Stomach (tissue), 9 donors: Measurements from ENCODE around the gene SMIM38. TPM values are rescaled to one million over a fixed set of nuclear protein-coding genes. Genes with fewer than 3 reads are reported as not detected.

Experiments
- DNase-seq, 2 donors: peaks; one replicate each; pipeline versions ENCODE4 v3.0.0 to v3.0.0-alpha.2; 2013 to 2019
- H3K27ac ChIP-seq, 5 donors: fragments of 200-600 bp in 4 of 5; sonication (generic) in 4 of 5; one replicate each; pipeline ENCODE4 v1.5.1; 2013 to 2019; ENCODE audit warnings: mild to moderate bottlenecking in 1 of 5, moderate library complexity in 1 of 5
- H3K27me3 ChIP-seq, 3 donors: fragments of 200-600 bp; sonication (generic); one replicate each; pipeline ENCODE4 v1.5.1; 2017 to 2019; ENCODE audit warnings: mixed run types in 1 of 3
- H3K36me3 ChIP-seq, 4 donors: fragments of 200-600 bp; sonication (generic); 1 replicate in 3 of 4; 2 replicates in 1 of 4; pipeline ENCODE4 v1.5.1; 2016 to 2019
- H3K4me1 ChIP-seq, 4 donors: fragments of 200-600 bp; sonication (generic); one replicate each; pipeline ENCODE4 v1.5.1; 2016 to 2019
- H3K4me3 ChIP-seq, 4 donors: fragments of 200-600 bp; sonication (generic) in 3 of 4; one replicate each; pipeline ENCODE4 v1.5.1; 2016 to 2019; ENCODE audit warnings: mild to moderate bottlenecking in 1 of 4
- H3K9me3 ChIP-seq, 4 donors: fragments of 200-600 bp; sonication (generic); one replicate each; pipeline ENCODE4 v1.5.1; 2016 to 2019
- CTCF ChIP-seq, 7 experiments: fragments of 450-650 bp in 4 of 7; fragments of 200-600 bp in 3 of 7; sonication (generic) in 3 of 7; IDR thresholded peaks; one replicate each; pipeline ENCODE4 v1.5.1; 2016 to 2019; ENCODE audit warnings: antibody characterized with exemption in 7 of 7, control low read depth in 2 of 7, mild to moderate bottlenecking in 1 of 7
- EP300 ChIP-seq: sonication (generic); formaldehyde crosslinking; IDR thresholded peaks from one replicate; pipeline ENCODE4 v1.6.1; 2017; ENCODE audit warnings: antibody characterized with exemption
- POLR2A ChIP-seq, 4 donors: fragments of 450-650 bp; IDR thresholded peaks; one replicate each; pipeline ENCODE4 v1.6.1; 2016; ENCODE audit warnings: antibody characterized with exemption in 4 of 4, control low read depth in 2 of 4, mild to moderate bottlenecking in 1 of 4, moderate library complexity in 1 of 4
- POLR2AphosphoS5 ChIP-seq, 3 donors: sonication (generic); formaldehyde crosslinking; IDR thresholded peaks; one replicate each; pipeline ENCODE4 v1.6.1; 2016; ENCODE audit warnings: antibody characterized with exemption in 3 of 3
- WGBS, 5 donors: extraction: QIAGEN DNeasy Blood & Tissue Kit in 3 of 5; methylation state at CpG; one replicate each; pipeline versions ENCODE4 v1.1.5 to v1.1.7; 2013 to 2018; 5-methylcytosine and 5-hydroxymethylcytosine counted together
- intact Hi-C: fragments of 100-400 bp; cut with DNase I; formaldehyde crosslinking; loops from one replicate; pipeline ENCODE4 v1.15.1; 2023; ENCODE audit warnings: low total_unique reads
- polyA plus RNA-seq, 3 donors: library from polyadenylated mRNA; stranded (reverse); fragments of 200-250 nt; gene quantifications; one replicate each; pipeline ENCODE4 v1.2.3, GENCODE V29; 2013
- total RNA-seq, 5 donors: library from RNA; depleted of rRNA; stranded (reverse); fragments of >200 nt; gene quantifications; one replicate each; pipeline versions ENCODE4 v1.1.0 to v1.2.3, GENCODE V29; 2014 to 2016
- donor health status: healthy with polysubstance abuse.
- donor health status: Bipolar disorder and iron deficiency.
- donor health status: healthy.

SMIM38 gene
- total and polyA plus RNA-seq, 8 donors, result 1.2 to 31.2 (median 9.3) TPM; not detected in 1

- WGBS, 5 donors, result 73 to 78% (median 75%) methylated on average over 10 of the region's 10 CpGs
- Histone ChIP-seq H3K36me3 (peaks cover 0 to 15% (median 0%) of the 10 kb centered on the region in 4 donors), H3K4me1 (peaks cover 2 to 13% (median 5%) of the 10 kb centered on the region in 4 donors), H3K27ac (no peak overlapping the region), H3K9me3 (peaks cover 0 to 5% (median 4%) of the 10 kb centered on the region in 4 donors), H3K27me3 (peaks cover 0 to 18% (median 0%) of the 10 kb centered on the region in 3 donors), H3K4me3 (no peak overlapping the region)
- DNase-seq, result no peak
- TF ChIP-seq EP300 (no peak), CTCF (IDR thresholded peaks at IDR 0.05) (no peak), POLR2A (IDR thresholded peaks at IDR 0.05) (no peak), POLR2AphosphoS5 (IDR thresholded peaks at IDR 0.05) (no peak)
- intact Hi-C loops, result no loop called here
Observed at GRCh38 chr11:69151836-69152235, 3.9 kb upstream of the SMIM38 start.

DNA sequence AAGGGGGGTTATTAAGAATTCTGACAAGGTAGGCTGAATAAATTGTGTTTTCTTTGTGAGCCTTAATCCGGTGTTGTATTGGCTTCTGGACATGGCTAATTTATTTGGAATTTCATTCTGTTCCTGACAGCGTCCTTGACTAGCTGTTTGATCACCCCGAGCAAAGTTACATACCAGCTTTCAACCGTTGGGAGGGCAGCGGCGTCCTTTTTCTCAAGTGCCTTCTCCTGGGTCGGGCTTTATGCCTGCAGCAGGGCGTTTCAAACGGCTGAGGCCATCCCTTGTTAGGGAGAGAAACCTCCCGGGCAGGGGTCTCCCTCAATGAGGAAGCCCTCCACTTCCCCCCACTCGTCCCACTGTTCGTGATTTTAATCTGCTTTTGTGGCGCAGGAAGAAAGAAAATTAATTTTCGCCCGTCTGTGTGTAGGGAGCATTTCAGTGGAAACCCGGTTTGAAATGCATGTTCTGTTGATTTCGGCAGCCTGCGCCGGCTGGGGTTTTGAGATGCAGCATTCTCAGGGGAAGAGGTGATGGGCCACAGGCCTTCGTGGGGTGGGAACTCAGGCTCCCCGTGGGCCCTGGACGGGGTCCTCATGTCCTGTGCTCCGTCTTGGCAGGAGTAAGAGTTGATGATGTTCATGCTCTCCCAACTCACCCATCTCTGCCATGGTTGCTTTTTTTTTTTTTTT lies 2.9 kb upstream of the SMIM38 start:
- Histone ChIP-seq H3K27ac (no peak overlapping the region), H3K9me3 (no peaks in the 10 kb centered on the region), H3K27me3 (peaks cover 0 to 29% (median 0%) of the 10 kb centered on the region in 3 donors), H3K4me1 (peaks cover 10 to 23% (median 15%) of the 10 kb centered on the region in 4 donors), H3K4me3 (no peak overlapping the region), H3K36me3 (peaks cover 0 to 10% (median 0%) of the 10 kb centered on the region in 4 donors)
- 75 to 80% (median 79%) methylated on average over 23 of the region's 23 CpGs for WGBS, 5 donors
- peak in 1 of 2 donors; percentile 42 for DNase-seq
- intact Hi-C loops, result no loop called here
- TF ChIP-seq CTCF (IDR thresholded peaks at IDR 0.05) (no peak), EP300 (no peak), POLR2A (IDR thresholded peaks at IDR 0.05) (no peak), POLR2AphosphoS5 (IDR thresholded peaks at IDR 0.05) (no peak)

DNA sequence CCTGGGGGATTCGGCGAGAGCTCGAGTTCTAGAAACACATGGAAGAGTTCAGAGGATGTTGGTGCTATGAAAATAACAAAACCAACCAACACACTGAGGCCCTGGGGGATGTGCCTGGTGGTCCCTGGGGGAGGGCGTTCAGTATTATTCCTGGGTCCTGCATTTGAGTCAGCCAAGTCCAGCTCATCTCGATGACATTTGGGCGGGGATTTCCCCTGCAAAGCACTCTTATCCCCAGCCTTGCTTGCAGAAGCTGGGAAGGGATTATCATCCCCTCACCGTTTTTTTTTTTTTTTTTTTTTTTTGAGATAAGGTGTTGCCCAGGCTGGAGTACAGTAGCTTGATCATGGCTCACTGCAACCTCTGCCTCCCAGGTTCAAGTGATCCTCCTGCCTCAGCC lies 2.1 kb upstream of the SMIM38 start:
- TF ChIP-seq POLR2A (IDR thresholded peaks at IDR 0.05) (no peak), CTCF (IDR thresholded peaks at IDR 0.05) (no peak), EP300 (no peak), POLR2AphosphoS5 (IDR thresholded peaks at IDR 0.05) (no peak)

DNA sequence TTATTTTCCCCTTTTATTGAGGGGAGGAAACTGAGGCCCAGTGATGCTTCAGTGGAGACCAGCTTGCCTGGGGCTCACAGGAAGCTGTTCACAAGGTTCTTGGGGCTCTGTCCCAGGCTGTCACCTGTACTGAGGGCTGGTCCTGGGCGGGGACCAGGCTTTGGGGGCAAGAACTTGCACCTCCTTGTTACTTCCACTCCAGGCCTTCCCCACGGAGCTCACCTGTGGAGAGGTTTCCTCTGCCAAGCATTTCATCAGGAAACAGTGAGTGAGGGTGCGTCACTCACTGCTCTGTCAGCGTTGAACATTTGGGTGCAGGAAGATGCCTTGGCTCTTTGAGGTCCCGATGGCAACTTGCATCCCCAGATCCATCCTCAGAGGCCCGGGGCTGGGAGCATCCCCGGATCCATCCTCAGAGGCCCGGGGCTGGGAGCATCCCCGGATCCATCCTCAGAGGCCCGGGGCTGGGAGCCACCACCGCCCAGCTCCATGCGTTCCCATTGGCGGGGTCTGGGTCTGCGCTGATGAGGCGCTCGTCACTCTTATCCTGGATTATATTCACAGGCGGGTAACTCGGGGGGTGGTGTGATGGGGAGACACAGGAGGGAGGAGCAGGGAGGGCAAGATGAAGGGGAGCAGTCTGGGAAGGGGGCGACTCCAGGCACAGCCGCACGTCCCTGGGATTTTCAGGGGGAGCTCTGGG lies 1.4 kb upstream of the SMIM38 start:
- H3K36me3 ChIP-seq, result peaks cover 0 to 4% (median 0%) of the 10 kb centered on the region in 4 donors
- WGBS, 5 donors, result 86 to 93% (median 91%) methylated on average over 19 to 21 of the region's 21 CpGs
- intact Hi-C loops, result no loop called here

More for the DNA sequence above, 2.1 kb upstream of the SMIM38 start:
- intact Hi-C loops, result no loop called here
- H3K36me3 ChIP-seq, result peaks cover 0 to 10% (median 0%) of the 10 kb centered on the region in 4 donors
- H3K9me3 ChIP-seq, result no peaks in the 10 kb centered on the region
- H3K27ac ChIP-seq, result no peak overlapping the region
- WGBS, 5 donors, result 57 to 71% (median 61%) methylated on average over 7 of the region's 7 CpGs
- no peak for DNase-seq
- H3K4me1 ChIP-seq, result peaks cover 10 to 23% (median 15%) of the 10 kb centered on the region in 4 donors
- H3K27me3 ChIP-seq, result peaks cover 0 to 30% (median 0%) of the 10 kb centered on the region in 3 donors
- no peak overlapping the region for H3K4me3 ChIP-seq

More for the DNA sequence above, 1.4 kb upstream of the SMIM38 start:
- H3K27me3 ChIP-seq, result peaks cover 0 to 30% (median 0%) of the 10 kb centered on the region in 3 donors
- H3K4me3 ChIP-seq, result no peak overlapping the region
- peaks cover 10 to 23% (median 15%) of the 10 kb centered on the region in 4 donors for H3K4me1 ChIP-seq
- DNase-seq, result no peak
- H3K27ac ChIP-seq, result peak overlapping the region in 1 of 5 donors; percentile 7
- TF ChIP-seq POLR2A (IDR thresholded peaks at IDR 0.05) (no peak), EP300 (no peak), POLR2AphosphoS5 (IDR thresholded peaks at IDR 0.05) (no peak), CTCF (IDR thresholded peaks at IDR 0.05) (no peak)
- no peaks in the 10 kb centered on the region for H3K9me3 ChIP-seq
